Calu3 (cell line): ENCODE results near the gene TMEM217. TPM values are rescaled to one million over a fixed set of nuclear protein-coding genes. Genes with fewer than 3 reads are reported as not detected.

Experiments used
- BruUV-seq: library from RNA; stranded (reverse); fragments of 400-500 nt; replicated peaks from 2 replicates; lab custom pipeline; 2021; lab: Mats Ljungman, UMichigan
- CTCF ChIA-PET: fragments of 300-600 bp; sonication (Branson Sonifier 250); formaldehyde crosslinking; loops from one replicate; lab custom pipeline; 2022; ENCODE audit warnings: antibody characterized with exemption; lab: Charles Lee
- DNase-seq: peaks from one replicate; pipeline ENCODE4 v3.0.0; 2022
- H3K27ac Mint-ChIP-seq: one replicate; pipeline ENCODE4 v1.8.0; 2022; ENCODE audit warnings: mixed read lengths; ENCODE audit not compliant: unreplicated experiment
- H3K27me3 Mint-ChIP-seq: one replicate; pipeline ENCODE4 v1.8.0; 2022; ENCODE audit warnings: mixed read lengths; ENCODE audit not compliant: unreplicated experiment
- H3K36me3 Mint-ChIP-seq: one replicate; pipeline ENCODE4 v1.8.0; 2022; ENCODE audit warnings: mild to moderate bottlenecking, moderate library complexity, mixed read lengths; ENCODE audit not compliant: insufficient read depth, unreplicated experiment
- H3K4me1 Mint-ChIP-seq: one replicate; pipeline ENCODE4 v1.8.0; 2022; ENCODE audit warnings: mild to moderate bottlenecking, low read depth, mixed read lengths; ENCODE audit not compliant: unreplicated experiment
- H3K4me3 Mint-ChIP-seq: one replicate; pipeline ENCODE4 v1.8.0; 2022; ENCODE audit warnings: mild to moderate bottlenecking, low read depth, moderate library complexity, mixed read lengths; ENCODE audit not compliant: unreplicated experiment
- H3K9me3 Mint-ChIP-seq: one replicate; pipeline ENCODE4 v1.8.0; 2022; ENCODE audit warnings: low read depth, mixed read lengths; ENCODE audit not compliant: unreplicated experiment
- intact Hi-C: fragments of 100-400 bp; cut with micrococcal nuclease; formaldehyde crosslinking; loops from one replicate; pipeline ENCODE4 v1.10.0; 2022; ENCODE audit not compliant: unreplicated experiment
- total RNA-seq: library from RNA; stranded (reverse); gene quantifications from 2 replicates; pipeline ENCODE4 v1.2.3, GENCODE V29; 2022
- TF ChIP-seq, protein P1 (sequence below): fragments of 200-600 bp; IDR thresholded peaks from one replicate; pipeline ENCODE4 v1.8.0; 2022; ENCODE audit warnings: antibody characterized with exemption; ENCODE audit not compliant: unreplicated experiment

TMEM217 gene
- total RNA-seq, 1 experiment from 2014 or later, result 0.99 TPM

DNA sequence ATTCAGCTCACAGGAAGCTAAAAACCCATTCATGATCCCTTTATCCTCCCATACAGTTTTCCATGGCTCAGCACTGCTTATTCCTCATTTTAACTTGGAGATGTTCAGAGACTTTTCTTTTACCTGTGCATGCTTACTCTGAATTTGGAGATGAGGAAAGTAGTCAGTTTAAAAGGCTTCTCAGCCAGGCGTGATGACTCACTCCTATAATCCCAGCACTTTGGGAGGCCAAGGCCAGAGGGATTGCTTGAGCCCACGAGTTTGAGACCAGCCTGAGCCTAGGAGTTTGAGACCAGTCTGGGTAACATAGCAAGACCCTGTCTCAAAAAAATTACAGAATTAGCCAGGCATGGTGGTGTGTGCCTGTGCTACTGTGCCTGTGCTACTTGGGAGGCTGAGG is 30.3 kb upstream of the TMEM217 start:
- CTCF ChIA-PET, result no interaction called here
- H3K36me3 Mint-ChIP-seq, result peaks cover 17% of the 10 kb centered on the region
- DNase-seq, result no peak
- TF ChIP-seq, protein P1, sequence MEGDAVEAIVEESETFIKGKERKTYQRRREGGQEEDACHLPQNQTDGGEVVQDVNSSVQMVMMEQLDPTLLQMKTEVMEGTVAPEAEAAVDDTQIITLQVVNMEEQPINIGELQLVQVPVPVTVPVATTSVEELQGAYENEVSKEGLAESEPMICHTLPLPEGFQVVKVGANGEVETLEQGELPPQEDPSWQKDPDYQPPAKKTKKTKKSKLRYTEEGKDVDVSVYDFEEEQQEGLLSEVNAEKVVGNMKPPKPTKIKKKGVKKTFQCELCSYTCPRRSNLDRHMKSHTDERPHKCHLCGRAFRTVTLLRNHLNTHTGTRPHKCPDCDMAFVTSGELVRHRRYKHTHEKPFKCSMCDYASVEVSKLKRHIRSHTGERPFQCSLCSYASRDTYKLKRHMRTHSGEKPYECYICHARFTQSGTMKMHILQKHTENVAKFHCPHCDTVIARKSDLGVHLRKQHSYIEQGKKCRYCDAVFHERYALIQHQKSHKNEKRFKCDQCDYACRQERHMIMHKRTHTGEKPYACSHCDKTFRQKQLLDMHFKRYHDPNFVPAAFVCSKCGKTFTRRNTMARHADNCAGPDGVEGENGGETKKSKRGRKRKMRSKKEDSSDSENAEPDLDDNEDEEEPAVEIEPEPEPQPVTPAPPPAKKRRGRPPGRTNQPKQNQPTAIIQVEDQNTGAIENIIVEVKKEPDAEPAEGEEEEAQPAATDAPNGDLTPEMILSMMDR, result no peak
- H3K27me3 Mint-ChIP-seq, result no peaks in the 10 kb centered on the region
- H3K4me1 Mint-ChIP-seq, result no peaks in the 10 kb centered on the region
- no peak overlapping the region for H3K27ac Mint-ChIP-seq
- H3K9me3 Mint-ChIP-seq, result no peaks in the 10 kb centered on the region
- BruUV-seq, result no TSS peak
- intact Hi-C loops, result no loop called here
- no peak overlapping the region for H3K4me3 Mint-ChIP-seq

DNA sequence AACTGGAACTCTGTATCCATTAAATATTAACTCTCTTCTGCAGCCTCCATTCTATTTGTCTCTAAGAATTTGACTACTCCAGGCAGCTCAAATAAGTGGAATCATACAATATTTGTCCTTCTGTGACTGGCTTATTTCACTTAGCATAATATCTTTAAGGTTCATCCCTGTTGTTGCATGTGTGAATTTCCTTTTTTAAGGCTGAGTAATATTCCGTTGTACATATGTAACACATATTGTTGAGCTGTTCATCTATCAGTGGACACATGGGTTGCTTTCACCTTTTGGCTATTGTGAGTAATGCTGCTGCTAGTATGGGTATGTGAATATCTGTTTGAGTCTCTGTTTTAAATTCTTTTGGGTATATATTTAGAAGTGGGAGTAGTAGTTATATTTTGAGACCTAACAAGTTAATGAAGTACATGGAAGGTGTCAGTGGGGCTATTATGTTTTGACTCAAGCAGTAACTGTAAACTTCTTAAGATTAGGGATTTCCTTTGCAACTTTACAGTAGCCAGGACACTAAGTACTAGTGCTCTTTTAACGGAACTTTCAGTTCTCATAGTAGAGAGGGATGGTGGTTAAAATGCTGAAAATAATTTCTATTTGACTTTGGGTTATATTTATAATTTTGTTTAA is 29.7 kb upstream of the TMEM217 start:
- intact Hi-C loops, result no loop called here
- no peaks in the 10 kb centered on the region for H3K27me3 Mint-ChIP-seq
- no peaks in the 10 kb centered on the region for H3K4me1 Mint-ChIP-seq
- no peaks in the 10 kb centered on the region for H3K9me3 Mint-ChIP-seq
- TF ChIP-seq, protein P1, result no peak
- DNase-seq, result no peak
- no TSS peak for BruUV-seq
- no peak overlapping the region for H3K27ac Mint-ChIP-seq
- H3K36me3 Mint-ChIP-seq, result peaks cover 17% of the 10 kb centered on the region
- no peak overlapping the region for H3K4me3 Mint-ChIP-seq
- CTCF ChIA-PET, result no interaction called here

DNA sequence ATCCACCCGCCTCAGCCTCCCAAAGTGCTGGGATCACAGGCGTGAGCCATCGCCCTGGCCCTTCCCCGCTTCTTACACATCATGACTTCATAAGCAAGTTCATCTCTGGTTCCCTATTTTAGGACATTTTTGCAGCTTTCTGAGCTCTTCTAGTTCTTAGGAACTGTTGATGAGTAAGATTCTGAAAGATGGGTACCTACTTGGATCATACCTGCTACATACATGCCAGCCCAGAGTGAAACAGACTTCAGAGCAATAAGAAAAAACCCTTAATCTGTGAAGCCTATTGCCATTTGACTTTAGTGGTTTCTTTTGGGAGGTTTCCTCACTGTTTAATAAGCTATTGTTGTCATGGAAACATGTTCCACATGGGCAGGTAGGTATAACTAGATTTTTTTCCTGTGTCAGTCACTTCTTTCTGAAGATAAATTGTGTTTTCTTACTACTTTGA is 27.9 kb upstream of the TMEM217 start:
- no TSS peak for BruUV-seq
- H3K9me3 Mint-ChIP-seq, result no peaks in the 10 kb centered on the region

DNA sequence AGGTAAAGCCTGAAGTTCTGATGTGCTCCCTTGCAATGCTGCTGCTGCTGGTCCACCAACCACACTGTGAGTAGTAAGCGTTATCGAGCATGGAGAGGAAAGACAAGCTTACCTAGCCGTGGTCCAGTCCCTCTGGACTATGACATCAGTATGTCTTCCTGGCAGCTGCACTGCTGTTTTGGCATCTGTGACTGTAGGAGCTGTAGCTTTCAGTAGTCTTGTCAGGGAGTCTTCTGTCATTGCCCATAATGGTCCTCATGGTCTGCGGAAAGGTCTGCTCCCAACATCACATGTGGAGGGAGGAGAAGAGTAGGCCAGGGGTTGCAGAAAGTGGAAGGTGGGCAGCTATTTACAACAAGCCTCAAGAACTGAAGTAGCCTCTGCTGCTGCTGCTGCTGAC is 26.8 kb upstream of the TMEM217 start:
- Mint-ChIP-seq H3K4me1 (no peaks in the 10 kb centered on the region), H3K4me3 (no peak overlapping the region), H3K9me3 (no peaks in the 10 kb centered on the region), H3K27ac (no peak overlapping the region), H3K27me3 (no peaks in the 10 kb centered on the region), H3K36me3 (peaks cover 19% of the 10 kb centered on the region)
- intact Hi-C loops, result no loop called here
- no peak for DNase-seq
- CTCF ChIA-PET, result no interaction called here
- TF ChIP-seq, protein P1, result no peak
- no TSS peak for BruUV-seq

More for the DNA sequence above, 27.9 kb upstream of the TMEM217 start:
- Mint-ChIP-seq H3K27me3 (no peaks in the 10 kb centered on the region), H3K4me3 (no peak overlapping the region), H3K36me3 (peaks cover 11% of the 10 kb centered on the region), H3K27ac (no peak overlapping the region), H3K4me1 (no peaks in the 10 kb centered on the region)
- DNase-seq, result no peak
- CTCF ChIA-PET, result interaction anchor here (0.8 kb wide), 1 partner anchor 9 kb away, joined by 3 read pairs; no protein-coding TSS in a partner anchor
- intact Hi-C loops, result no loop called here
- TF ChIP-seq, protein P1, result no peak
